GM18951 (cell line): ENCODE data around the gene TMEM181.
"Not testable (repeated sequence)": the region's sequence is repeated elsewhere in the genome, so short reads cannot be mapped to it uniquely, and the experiment has no call there.

Experiments
- POLR2A ChIP-seq: IDR thresholded peaks from 4 replicates; pipeline ENCODE4 v1.6.1; 2011; ENCODE audit warnings: mild to moderate bottlenecking; ENCODE audit not compliant: insufficient read length, insufficient read depth; ENCODE audit errors: extremely low read depth
- in situ Hi-C: fragments of 300-500 bp; cut with MboI; formaldehyde crosslinking; loops from one replicate; pipeline ENCODE4 v1.12.0; 2022; ENCODE audit warnings: low sequenced_read_pairs, mixed read lengths, inconsistent platforms; ENCODE audit not compliant: unreplicated experiment

TMEM181 gene

GRCh38 chr6:158672726-158673125 lies 112.8 kb downstream of the TMEM181 start:
- in situ Hi-C loops, result no loop called here
- TF ChIP-seq POLR2A, result no peak

DNA sequence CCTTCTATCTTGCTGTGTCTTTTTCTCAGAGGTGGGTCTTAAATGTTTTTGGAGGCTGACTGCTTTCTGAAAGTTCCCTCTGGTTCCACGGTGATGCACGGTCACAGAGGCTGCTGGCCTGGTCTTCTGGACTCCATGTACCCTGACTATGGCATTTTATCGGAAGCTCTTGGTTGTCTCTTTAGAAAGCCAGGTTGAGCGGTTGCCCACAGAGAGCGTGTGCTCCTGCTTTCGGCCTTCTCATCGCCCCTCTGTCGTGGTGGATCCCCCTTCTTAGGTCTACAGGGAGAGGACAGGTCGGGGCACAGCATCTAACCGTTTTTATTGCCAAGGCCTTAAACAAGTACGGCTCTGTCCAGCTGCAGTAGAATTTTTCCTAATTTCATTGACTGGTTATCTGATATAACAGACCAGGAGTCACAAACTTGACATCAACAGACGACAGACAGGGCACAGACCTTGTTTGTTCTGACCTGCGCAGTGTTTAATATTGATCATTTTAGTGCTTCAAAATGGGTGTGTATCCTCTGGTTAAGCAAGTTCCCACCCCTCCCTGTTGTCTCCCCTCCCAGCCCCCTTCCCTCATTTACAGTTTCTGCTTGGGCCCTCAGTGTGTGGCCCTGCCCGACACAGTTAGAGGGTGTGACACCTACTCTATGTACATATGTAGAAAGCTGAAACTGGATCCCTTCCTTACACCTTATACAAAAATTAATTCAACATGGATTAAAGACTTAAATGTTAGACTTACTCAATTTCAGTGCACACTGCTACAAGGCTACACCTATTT lies 114.6 kb downstream of the TMEM181 start:
- in situ Hi-C loops, result no loop called here
- TF ChIP-seq POLR2A, result no peak

DNA sequence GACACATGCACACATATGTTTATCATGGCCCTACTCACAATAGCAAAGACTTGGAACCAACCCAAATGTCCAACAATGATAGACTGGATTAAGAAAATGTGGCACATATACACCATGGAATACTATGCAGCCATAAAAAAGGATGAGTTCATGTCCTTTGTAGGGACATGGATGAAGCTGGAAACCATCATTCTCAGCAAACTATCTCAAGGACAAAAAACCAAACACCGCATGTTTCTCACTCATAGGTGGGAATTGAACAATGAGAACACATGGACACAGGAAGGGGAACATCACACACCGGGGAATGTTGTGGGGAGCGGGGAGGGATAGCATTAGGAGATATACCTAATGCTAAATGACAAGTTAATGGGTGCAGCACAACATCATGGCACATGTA lies 117.2 kb downstream of the TMEM181 start:
- in situ Hi-C loops, result not testable (repeated sequence)

DNA sequence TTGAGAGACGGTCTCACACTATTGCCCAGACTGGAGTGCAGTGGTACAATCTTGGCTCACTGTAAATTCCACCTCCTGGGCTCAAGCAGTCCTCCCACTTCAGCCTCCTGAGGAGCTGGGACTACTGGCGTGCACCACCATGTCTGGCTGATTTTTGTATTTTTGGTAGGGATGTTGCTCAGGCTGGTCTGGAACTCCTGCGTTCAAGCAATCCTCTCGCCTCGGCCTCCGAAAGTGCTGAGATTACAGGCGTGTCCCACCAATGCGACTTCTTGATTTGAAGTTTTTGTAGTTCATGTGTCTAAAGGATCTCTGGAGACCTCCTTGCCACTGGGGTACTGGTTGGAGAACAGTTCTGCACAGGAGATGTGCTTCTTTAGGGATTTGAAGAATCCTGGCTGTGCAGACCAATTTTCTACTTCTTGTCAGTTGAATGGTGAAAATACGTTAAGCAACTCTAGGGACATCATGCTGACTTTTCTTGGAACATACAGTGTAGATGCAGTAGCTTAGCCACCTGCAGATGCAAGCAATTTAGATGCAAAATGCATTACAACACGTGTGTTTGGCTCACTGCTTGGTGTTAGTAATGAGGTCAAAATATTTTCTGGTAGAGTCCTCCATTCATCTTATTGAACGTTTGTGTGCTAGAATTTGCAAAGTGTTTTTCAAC lies 118.2 kb downstream of the TMEM181 start:
- TF ChIP-seq POLR2A, result no peak
- in situ Hi-C loops, result no loop called here

DNA sequence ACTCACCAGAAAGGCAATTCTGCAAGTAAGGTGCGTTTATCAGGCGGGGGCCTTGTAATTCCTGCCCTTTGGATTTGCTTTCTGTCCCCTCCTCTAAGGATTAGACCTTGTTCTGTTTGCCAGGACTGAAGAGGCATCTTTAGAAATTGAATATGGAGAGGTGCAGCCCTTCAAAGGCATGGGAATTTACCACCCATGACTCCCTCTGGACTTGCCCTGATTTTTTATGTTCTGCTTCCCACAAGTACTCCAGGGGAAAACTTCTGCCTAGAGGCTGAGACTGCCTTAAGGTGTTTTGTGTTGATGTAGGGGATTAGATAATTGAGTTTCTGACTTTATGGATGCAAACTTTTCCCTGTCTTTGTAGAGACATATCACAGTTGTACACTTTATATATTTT lies 120.1 kb downstream of the TMEM181 start:
- in situ Hi-C loops, result loop anchor here (10.0 kb wide), 1 partner anchor 465 kb away; no protein-coding TSS in a partner anchor
- TF ChIP-seq POLR2A, result no peak

- no peak for TF ChIP-seq POLR2A
- in situ Hi-C loops, result loop anchor here (10.0 kb wide), 1 partner anchor 466 kb away; no protein-coding TSS in a partner anchor
These were observed 120.6 kb downstream of the TMEM181 start for GRCh38 chr6:158680481-158680880.

- TF ChIP-seq POLR2A, result no peak
- in situ Hi-C loops, result loop anchor here (10.0 kb wide), 1 partner anchor 470 kb away; no protein-coding TSS in a partner anchor
These were observed 124.4 kb downstream of the TMEM181 start for GRCh38 chr6:158684311-158684710.

DNA sequence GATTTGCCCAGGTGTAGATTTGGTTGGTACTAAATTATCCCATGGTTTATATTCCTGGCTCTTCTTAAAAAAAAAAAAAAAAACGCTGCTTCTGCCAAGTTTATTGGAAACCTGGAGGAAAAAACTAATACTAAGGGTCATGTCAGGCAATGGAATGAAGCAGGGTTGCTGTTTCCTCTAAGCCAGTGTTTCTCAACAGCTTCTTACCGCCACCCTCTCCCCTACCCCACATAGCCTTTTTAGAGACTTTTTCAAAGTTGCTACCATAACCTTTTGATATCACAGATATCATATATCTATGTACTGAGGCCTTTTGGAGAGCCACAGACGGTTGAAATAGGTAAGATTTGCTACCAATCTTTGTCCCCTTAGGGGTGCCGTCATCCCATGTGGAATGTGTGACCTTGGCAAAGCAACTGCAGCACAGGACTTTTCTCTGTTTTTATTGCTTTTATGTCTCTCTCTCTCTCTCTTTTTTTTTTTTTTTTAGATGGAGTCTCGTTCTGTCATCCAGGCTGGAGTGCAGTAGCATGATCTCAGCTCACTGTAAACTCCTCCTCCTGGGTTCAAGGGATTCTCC lies 124.9 kb downstream of the TMEM181 start:
- TF ChIP-seq POLR2A, result no peak
- in situ Hi-C loops, result loop anchor here (10.0 kb wide), 1 partner anchor 470 kb away; no protein-coding TSS in a partner anchor
